Naive thymus-derived CD4-positive, alpha-beta T cell (primary cell): ENCODE results near the gene DNAJB8. TPM values are rescaled to one million over a fixed set of nuclear protein-coding genes. Genes with fewer than 3 reads are reported as not detected.

Experiments
- ATAC-seq: fragments of 150-1000 bp; cut with Tn5 transposase; 2 replicates; pipeline ENCODE4 v1.10.0; 2021; ENCODE audit warnings: mild to moderate bottlenecking, moderate library complexity
- CTCF ChIA-PET: fragments of 350-600 bp; sonication (Branson Sonifier 250); formaldehyde crosslinking; loops from one replicate; lab custom pipeline; 2021; ENCODE audit warnings: antibody characterized with exemption; lab: Charles Lee
- POLR2A ChIA-PET: fragments of 350-600 bp; sonication (Branson Sonifier 250); formaldehyde crosslinking; loops from one replicate; lab custom pipeline; 2021; ENCODE audit warnings: antibody characterized with exemption, inconsistent platforms; lab: Charles Lee
- DNase-seq, 9 donors: peaks; one replicate each; pipeline versions ENCODE4 v3.0.0 to v3.0.0-alpha.2; 2020 to 2022; ENCODE audit warnings: mixed read lengths in 1 of 9
- H3K27ac ChIP-seq: one replicate; pipeline ENCODE4 v1.7.0; 2013; ENCODE audit warnings: mild to moderate bottlenecking, low read depth, low read length, moderate library complexity
- H3K27me3 ChIP-seq, 2 donors: one replicate each; pipeline ENCODE4 v1.7.0; 2013; ENCODE audit warnings: low read length in 2 of 2, mild to moderate bottlenecking in 2 of 2, moderate library complexity in 2 of 2; ENCODE audit not compliant: control insufficient read depth in 2 of 2, insufficient read depth in 2 of 2
- H3K36me3 ChIP-seq, 3 experiments: 1 replicate in 2 of 3; 2 replicates in 1 of 3; pipeline ENCODE4 v1.7.0; 2013; ENCODE audit warnings: low read length in 3 of 3, mild to moderate bottlenecking in 3 of 3, moderate library complexity in 1 of 3; ENCODE audit not compliant: insufficient read depth in 3 of 3, control insufficient read depth in 2 of 3
- H3K4me1 ChIP-seq, 2 donors: one replicate each; pipeline ENCODE4 v1.7.0; 2013; ENCODE audit warnings: low read length in 2 of 2, mild to moderate bottlenecking in 2 of 2, moderate library complexity in 1 of 2; ENCODE audit not compliant: control insufficient read depth in 2 of 2, insufficient read depth in 2 of 2
- H3K4me3 ChIP-seq: 2 replicates; pipeline ENCODE4 v1.7.0; 2013; ENCODE audit warnings: mild to moderate bottlenecking, low read length
- H3K9me3 ChIP-seq, 3 experiments: 1 replicate in 2 of 3; 2 replicates in 1 of 3; pipeline ENCODE4 v1.7.0; 2013; ENCODE audit warnings: low read length in 3 of 3; ENCODE audit not compliant: control insufficient read depth in 2 of 3
- H3K27ac Mint-ChIP-seq, 9 donors: one replicate each; pipeline ENCODE4 v1.8.0; 2020 to 2022; ENCODE audit warnings: mixed read lengths in 9 of 9, mild to moderate bottlenecking in 8 of 9, moderate library complexity in 5 of 9, inconsistent platforms in 2 of 9
- H3K27me3 Mint-ChIP-seq, 5 donors: one replicate each; pipeline ENCODE4 v1.8.0; 2021 to 2022; ENCODE audit warnings: mixed read lengths in 5 of 5, mild to moderate bottlenecking in 1 of 5
- H3K36me3 Mint-ChIP-seq, 5 donors: one replicate each; pipeline ENCODE4 v1.8.0; 2020 to 2022; ENCODE audit warnings: mixed read lengths in 5 of 5, mild to moderate bottlenecking in 3 of 5, inconsistent platforms in 1 of 5
- H3K4me1 Mint-ChIP-seq, 7 donors: one replicate each; pipeline ENCODE4 v1.8.0; 2020 to 2022; ENCODE audit warnings: mixed read lengths in 7 of 7, mild to moderate bottlenecking in 3 of 7, inconsistent platforms in 1 of 7
- H3K4me3 Mint-ChIP-seq, 10 donors: one replicate each; pipeline ENCODE4 v1.8.0; 2020 to 2022; ENCODE audit warnings: mild to moderate bottlenecking in 10 of 10, mixed read lengths in 10 of 10, moderate library complexity in 6 of 10, inconsistent platforms in 2 of 10
- H3K9me3 Mint-ChIP-seq, 11 donors: one replicate each; pipeline ENCODE4 v1.8.0; 2020 to 2022; ENCODE audit warnings: mixed read lengths in 11 of 11, mild to moderate bottlenecking in 4 of 11, inconsistent platforms in 1 of 11, moderate library complexity in 1 of 11
- intact Hi-C, 2 donors: fragments of 100-400 bp; cut with micrococcal nuclease; formaldehyde crosslinking; loops; one replicate each; pipeline ENCODE4 v1.15.1; 2023
- polyA plus RNA-seq, 2 donors: library from polyadenylated mRNA; unstranded; fragments of 300-500 nt; fragmentation: Illumina TruSeq; gene quantifications; one replicate each; pipeline ENCODE4 v1.2.3, GENCODE V29; 2021
- total RNA-seq, 6 experiments: library from RNA in 5 of 6; stranded (reverse) in 5 of 6; gene quantifications; 1 replicate in 5 of 6; 2 replicates in 1 of 6; pipeline ENCODE4 v1.2.3 and lab custom pipeline; 2021 to 2026

The DNAJB8 gene
- total and polyA plus RNA-seq, 7 experiments from 2014 or later, result not detected

DNA sequence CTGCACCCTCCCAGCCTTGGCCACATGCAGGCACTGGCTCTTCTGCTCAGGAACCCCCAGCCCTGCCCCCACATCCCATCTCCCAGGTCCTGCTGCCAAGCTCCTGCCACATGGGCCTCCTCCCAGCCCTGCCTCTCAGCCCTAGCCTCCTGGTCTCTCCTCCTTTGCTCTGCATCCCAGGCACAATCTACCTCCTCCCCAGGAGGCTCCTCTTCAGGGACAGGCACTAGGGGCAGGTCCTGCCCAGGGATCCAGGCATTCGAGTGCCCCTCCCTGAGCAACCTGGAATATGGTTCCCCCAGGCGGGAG, 12.4 kb downstream of the DNAJB8 start:
- Histone ChIP-seq H3K27ac (no peak overlapping the region), H3K4me1 (no peaks in the 10 kb centered on the region), H3K9me3 (no peaks in the 10 kb centered on the region), H3K27me3 (no peaks in the 10 kb centered on the region), H3K36me3 (no peaks in the 10 kb centered on the region), H3K4me3 (no peak overlapping the region)
- peaks cover 6 to 13% (median 7%) of the 10 kb centered on the region in 7 donors for H3K4me1 Mint-ChIP-seq
- ChIA-PET CTCF (no interaction called here), POLR2A (no interaction called here)
- intact Hi-C loops, result no loop called here
- H3K27me3 Mint-ChIP-seq, result peaks cover 13 to 30% (median 21%) of the 10 kb centered on the region in 5 donors
- H3K4me3 Mint-ChIP-seq, result no peak overlapping the region
- no peak overlapping the region for H3K27ac Mint-ChIP-seq
- DNase-seq (no peak), ATAC-seq (no peak)
- H3K36me3 Mint-ChIP-seq, result peaks cover 0 to 10% (median 6%) of the 10 kb centered on the region in 5 donors
- H3K9me3 Mint-ChIP-seq, result peaks cover 0 to 14% (median 8%) of the 10 kb centered on the region in 11 donors

GRCh38 chr3:128453501-128454309, 13.0 kb downstream of the DNAJB8 start:
- no peak overlapping the region for H3K27ac ChIP-seq
- ATAC-seq (peak; percentile 45), DNase-seq (no peak)
- no peak overlapping the region for H3K4me3 ChIP-seq
- H3K9me3 ChIP-seq, result peaks cover 0 to 4% (median 0%) of the 10 kb centered on the region in 3 experiments
- Mint-ChIP-seq H3K36me3 (peaks cover under 1 to 14% (median 8%) of the 10 kb centered on the region in 5 donors), H3K27me3 (peaks cover 13 to 30% (median 21%) of the 10 kb centered on the region in 5 donors), H3K4me1 (peaks cover 10 to 18% (median 12%) of the 10 kb centered on the region in 7 donors), H3K27ac (peak overlapping the region in 1 of 9 donors; percentile 20), H3K9me3 (peaks cover 2 to 16% (median 10%) of the 10 kb centered on the region in 11 donors), H3K4me3 (peak overlapping the region in 1 of 10 donors; percentile 39)
- intact Hi-C loops, result no loop called here
- no peaks in the 10 kb centered on the region for H3K27me3 ChIP-seq
- ChIA-PET CTCF (no interaction called here), POLR2A (no interaction called here)
- no peaks in the 10 kb centered on the region for H3K36me3 ChIP-seq
- peaks cover 0 to 5% of the 10 kb centered on the region in 2 donors for H3K4me1 ChIP-seq

- peaks cover 13 to 30% (median 21%) of the 10 kb centered on the region in 5 donors for H3K27me3 Mint-ChIP-seq
- peaks cover 6 to 20% (median 12%) of the 10 kb centered on the region in 5 donors for H3K36me3 Mint-ChIP-seq
- Histone ChIP-seq H3K9me3 (peaks cover 0 to 8% (median 0%) of the 10 kb centered on the region in 3 experiments), H3K4me3 (no peak overlapping the region), H3K27me3 (no peaks in the 10 kb centered on the region), H3K4me1 (peaks cover 0 to 10% of the 10 kb centered on the region in 2 donors), H3K27ac (no peak overlapping the region), H3K36me3 (no peaks in the 10 kb centered on the region)
- intact Hi-C loops, result no loop called here
- CTCF ChIA-PET, result no interaction called here
- H3K4me1 Mint-ChIP-seq, result peaks cover 16 to 27% (median 20%) of the 10 kb centered on the region in 7 donors
- H3K27ac Mint-ChIP-seq, result no peak overlapping the region
- peaks cover 6 to 25% (median 15%) of the 10 kb centered on the region in 11 donors for H3K9me3 Mint-ChIP-seq
- ATAC-seq, result no peak
- DNase-seq, result no peak
- POLR2A ChIA-PET, result no interaction called here
- H3K4me3 Mint-ChIP-seq, result peak overlapping the region in 1 of 10 donors; percentile 39
Observed at GRCh38 chr3:128452678-128453275, 13.9 kb downstream of the DNAJB8 start.

- peaks cover 9 to 32% (median 19%) of the 10 kb centered on the region in 11 donors for H3K9me3 Mint-ChIP-seq
- H3K4me1 Mint-ChIP-seq, result peaks cover 18 to 34% (median 26%) of the 10 kb centered on the region in 7 donors
- no peak for DNase-seq
- peak overlapping the region in 1 of 9 donors; percentile 48 for H3K27ac Mint-ChIP-seq
- H3K4me1 ChIP-seq, result peaks cover 0 to 16% of the 10 kb centered on the region in 2 donors
- H3K4me3 Mint-ChIP-seq, result no peak overlapping the region
- peaks cover 13 to 30% (median 21%) of the 10 kb centered on the region in 5 donors for H3K27me3 Mint-ChIP-seq
- H3K4me3 ChIP-seq, result no peak overlapping the region
- ChIA-PET POLR2A (no interaction called here), CTCF (no interaction called here)
- ATAC-seq, result no peak
- intact Hi-C loops, result no loop called here
- no peaks in the 10 kb centered on the region for H3K36me3 ChIP-seq
- no peak overlapping the region for H3K27ac ChIP-seq
- H3K36me3 Mint-ChIP-seq, result peaks cover 8 to 26% (median 15%) of the 10 kb centered on the region in 5 donors
- H3K27me3 ChIP-seq, result no peaks in the 10 kb centered on the region
- H3K9me3 ChIP-seq, result peaks cover 0 to 15% (median 0%) of the 10 kb centered on the region in 3 experiments
Observed at GRCh38 chr3:128452120-128452519, 14.6 kb downstream of the DNAJB8 start.

DNA sequence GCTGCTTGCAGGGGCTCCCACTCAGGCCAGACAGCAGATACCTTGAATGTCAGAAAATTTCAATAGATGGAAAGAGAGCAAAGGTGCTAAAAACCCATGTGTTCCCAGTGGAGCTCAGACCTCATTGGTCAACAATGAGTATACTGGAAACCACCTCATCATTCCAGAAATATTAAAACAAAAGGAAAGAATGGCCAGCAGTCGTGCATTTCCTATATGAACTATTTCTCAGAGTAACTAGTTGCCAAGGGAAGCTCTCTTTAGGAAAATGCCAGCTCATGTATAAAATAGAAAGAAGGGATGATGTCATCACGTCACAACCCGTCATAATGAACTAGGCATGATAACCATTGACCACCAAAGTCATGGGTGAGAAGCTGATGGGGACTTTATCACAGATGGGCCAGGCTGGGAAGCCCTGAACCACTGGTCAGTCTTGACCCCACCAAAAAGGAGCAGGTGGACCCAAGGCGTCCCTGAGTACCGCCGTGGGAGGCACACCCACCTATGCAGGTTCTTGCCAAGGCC, 17.5 kb downstream of the DNAJB8 start:
- ChIA-PET CTCF (no interaction called here), POLR2A (interaction anchor here (1.3 to 1.4 kb wide), 2 partner anchors 9 to 41 kb away, joined by 3 to 4 read pairs; no protein-coding TSS in a partner anchor)
- Mint-ChIP-seq H3K9me3 (peaks cover 10 to 48% (median 27%) of the 10 kb centered on the region in 11 donors), H3K4me3 (peak overlapping the region in 4 of 10 donors; percentile 62 to 82 (median 70)), H3K4me1 (peaks cover 19 to 45% (median 36%) of the 10 kb centered on the region in 7 donors), H3K36me3 (peaks cover 8 to 49% (median 16%) of the 10 kb centered on the region in 5 donors), H3K27me3 (peaks cover 0 to 12% (median 5%) of the 10 kb centered on the region in 5 donors), H3K27ac (peak overlapping the region; percentile 81 to 97 (median 93))
- no peak for ATAC-seq
- DNase-seq, result no peak
- Histone ChIP-seq H3K36me3 (no peaks in the 10 kb centered on the region), H3K27ac (peak overlapping the region; percentile 52), H3K4me3 (no peak overlapping the region), H3K4me1 (peaks cover 0 to 17% of the 10 kb centered on the region in 2 donors), H3K27me3 (no peaks in the 10 kb centered on the region), H3K9me3 (peaks cover 0 to 20% (median 0%) of the 10 kb centered on the region in 3 experiments)
- intact Hi-C loops, result loop anchor here (5.0 kb wide), 1 partner anchor 38 kb away; no protein-coding TSS in a partner anchor

GRCh38 chr3:128448491-128448890, 18.2 kb downstream of the DNAJB8 start:
- peaks cover 10 to 48% (median 27%) of the 10 kb centered on the region in 11 donors for H3K9me3 Mint-ChIP-seq
- no peaks in the 10 kb centered on the region for H3K36me3 ChIP-seq
- POLR2A ChIA-PET, result interaction anchor here (1.3 to 1.4 kb wide), 2 partner anchors 10 to 42 kb away, joined by 3 to 4 read pairs; no protein-coding TSS in a partner anchor
- intact Hi-C loops, result loop anchor here (1.0 to 5.0 kb wide), 2 partner anchors 22 to 39 kb away; no protein-coding TSS in a partner anchor
- peaks cover 8 to 49% (median 19%) of the 10 kb centered on the region in 5 donors for H3K36me3 Mint-ChIP-seq
- peak overlapping the region; percentile 52 for H3K27ac ChIP-seq
- CTCF ChIA-PET, result no interaction called here
- H3K4me1 Mint-ChIP-seq, result peaks cover 19 to 45% (median 36%) of the 10 kb centered on the region in 7 donors
- peaks cover 0 to 8% (median 5%) of the 10 kb centered on the region in 5 donors for H3K27me3 Mint-ChIP-seq
- peak overlapping the region; percentile 81 to 97 (median 93) for H3K27ac Mint-ChIP-seq
- no peaks in the 10 kb centered on the region for H3K27me3 ChIP-seq
- DNase-seq (peak in 7 of 9 donors; percentile 55 to 79 (median 71)), ATAC-seq (peak; percentile 77)
- peaks cover 0 to 20% (median 0%) of the 10 kb centered on the region in 3 experiments for H3K9me3 ChIP-seq
- no peak overlapping the region for H3K4me3 ChIP-seq
- peaks cover 0 to 17% of the 10 kb centered on the region in 2 donors for H3K4me1 ChIP-seq
- peak overlapping the region; percentile 9 to 86 (median 70) for H3K4me3 Mint-ChIP-seq
